NOMO-1 treated with DMSO at 0.1 percent for 48 hours (cell line): ENCODE measurements around the gene SLC30A5.
"Not testable (repeated sequence)": the region's sequence is repeated elsewhere in the genome, so short reads cannot be mapped to it uniquely, and the experiment has no call there.

ENCODE experiments used
- DNase-seq: peaks from one replicate; lab custom pipeline; 2025; ENCODE audit not compliant: unreplicated experiment; lab: John Stamatoyannopoulos, UW

Gene SLC30A5

DNA sequence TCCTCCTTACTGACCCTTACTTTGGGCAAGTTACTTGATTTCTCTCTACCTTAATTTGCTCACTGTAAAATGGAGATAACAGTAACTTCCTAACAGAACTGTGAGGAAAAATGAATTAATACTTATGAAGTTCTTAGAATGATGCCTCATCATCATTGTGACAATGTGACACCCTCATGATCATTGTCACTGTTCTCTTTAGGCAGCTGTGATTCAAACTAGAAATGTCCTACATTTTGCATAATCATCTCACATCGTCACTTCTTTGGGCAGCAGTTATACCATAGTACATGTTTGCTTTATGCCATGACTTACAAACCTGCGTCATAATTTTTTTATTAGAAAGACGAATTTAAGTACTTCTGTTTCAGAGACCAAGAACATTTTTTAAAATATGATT, 9.7 kb downstream of the SLC30A5 start:
- DNase-seq: no peak

- peak; percentile 96 for DNase-seq
These were observed 12.4 kb downstream of the SLC30A5 start for GRCh38 chr5:69105996-69106906.

DNA sequence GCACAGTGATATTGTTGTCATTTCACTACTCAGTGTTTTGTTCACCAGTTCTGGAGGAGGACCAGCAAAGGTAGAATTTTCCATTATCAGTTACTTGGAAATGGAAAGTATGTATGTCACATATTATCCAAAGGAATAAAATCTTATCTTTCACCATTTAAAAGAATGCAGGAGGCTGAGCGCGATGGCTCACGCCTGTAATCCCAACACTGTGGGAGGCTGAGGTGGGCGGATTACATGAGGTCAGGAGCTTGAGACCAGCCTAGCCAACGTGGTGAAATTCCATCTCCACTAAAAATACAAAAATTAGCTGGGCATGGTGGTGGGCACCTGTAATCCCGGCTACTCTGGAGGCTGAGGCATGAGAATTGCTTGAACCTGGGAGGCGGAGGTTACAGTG, 14.6 kb downstream of the SLC30A5 start:
- DNase-seq: not testable (repeated sequence)

GRCh38 chr5:69113851-69114250, 20.0 kb downstream of the SLC30A5 start:
- no peak for DNase-seq

DNA sequence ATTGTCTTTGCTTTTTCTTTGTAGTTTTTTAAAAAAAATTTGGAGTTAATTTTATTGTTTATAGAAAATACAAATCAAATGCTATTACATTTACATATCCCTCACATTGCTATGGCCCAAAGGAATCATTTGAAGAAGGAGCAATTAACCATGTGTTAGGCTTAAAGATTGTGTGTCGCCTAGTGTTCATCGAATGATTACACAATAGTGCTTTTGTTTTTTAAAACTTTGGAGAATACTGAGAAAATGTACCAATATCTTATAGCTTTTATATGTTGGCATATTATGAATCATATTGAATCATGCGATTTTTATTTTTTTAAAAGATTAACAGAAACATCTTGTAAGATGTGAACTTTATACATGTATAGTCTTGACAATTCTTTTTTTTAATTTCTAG, 21.7 kb downstream of the SLC30A5 start:
- no peak for DNase-seq

GRCh38 chr5:69129413-69129812, 35.6 kb downstream of the SLC30A5 start:
- no peak for DNase-seq

- DNase-seq: no peak
These were observed 36.4 kb downstream of the SLC30A5 start for GRCh38 chr5:69130241-69130640.

- DNase-seq: no peak
These were observed 37.5 kb downstream of the SLC30A5 start for GRCh38 chr5:69131304-69131703.

DNA sequence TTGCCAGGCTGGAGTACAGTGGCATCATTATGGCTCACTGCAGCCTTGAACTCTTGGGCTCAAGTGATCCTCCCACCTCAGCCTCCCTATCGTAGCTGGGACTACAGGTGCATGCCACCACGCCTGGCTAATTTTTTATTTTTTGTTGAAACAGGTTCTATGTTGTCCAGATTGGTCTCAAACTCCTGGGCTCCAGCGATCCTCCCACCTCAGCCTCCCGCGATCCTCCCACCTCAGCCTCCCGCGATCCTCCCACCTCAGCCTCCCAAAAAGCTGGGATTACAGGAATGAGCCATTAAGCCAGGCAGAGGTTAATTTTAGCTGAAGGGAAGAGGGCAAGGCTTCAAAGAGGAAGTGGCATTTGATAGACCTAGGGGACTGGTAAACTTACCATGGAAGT, 40.3 kb downstream of the SLC30A5 start:
- DNase-seq: peak; percentile 2

GRCh38 chr5:69136293-69136692, 42.5 kb downstream of the SLC30A5 start:
- peak; percentile 83 for DNase-seq

GRCh38 chr5:69137208-69137607, 43.4 kb downstream of the SLC30A5 start:
- DNase-seq: not testable (repeated sequence)

- no peak for DNase-seq
These were observed 44.0 kb downstream of the SLC30A5 start for GRCh38 chr5:69137807-69138206.

- DNase-seq: no peak
These were observed 45.0 kb downstream of the SLC30A5 start for GRCh38 chr5:69138766-69139165.

DNA sequence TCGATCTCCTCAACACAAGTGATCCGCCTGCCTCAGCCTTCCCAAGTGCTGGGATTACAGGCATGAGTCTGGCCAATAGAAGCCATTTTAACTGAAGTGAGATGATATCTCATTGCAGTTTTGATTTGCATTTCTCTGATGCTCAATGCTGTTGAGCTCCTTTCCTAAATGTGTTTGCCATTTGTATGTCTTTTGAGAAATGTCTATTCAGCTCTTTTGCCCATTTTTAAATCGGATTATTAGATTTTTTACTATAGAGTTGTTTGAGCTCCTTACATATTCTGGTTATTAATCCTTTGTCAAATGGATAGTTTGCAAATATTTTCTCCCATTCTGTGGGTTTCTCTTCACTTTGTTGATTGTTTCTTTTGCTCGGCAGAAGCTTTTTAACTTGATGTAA, 46.4 kb downstream of the SLC30A5 start:
- DNase-seq: not testable (repeated sequence)

GRCh38 chr5:69140827-69141226, 47.0 kb downstream of the SLC30A5 start:
- no peak for DNase-seq

DNA sequence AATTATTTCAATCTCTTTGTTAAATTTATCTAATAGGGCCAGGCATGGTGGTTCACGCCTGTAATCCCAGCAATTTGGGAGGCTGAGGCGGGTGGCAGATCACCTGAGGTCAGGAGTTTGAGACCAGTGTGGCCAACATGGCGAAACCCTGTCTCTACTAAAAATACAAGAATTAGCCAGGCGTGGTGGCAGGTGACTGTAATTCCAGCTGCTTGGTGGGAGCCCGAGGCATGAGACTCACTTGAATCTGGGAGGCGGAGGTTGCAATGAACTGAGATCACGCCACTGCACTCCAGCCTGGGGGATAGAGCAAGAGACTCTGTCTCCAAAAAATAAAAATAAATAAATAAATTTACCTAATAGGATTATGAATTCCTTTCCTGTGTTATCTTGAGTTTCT, 54.8 kb downstream of the SLC30A5 start:
- DNase-seq: not testable (repeated sequence)

- no peak for DNase-seq
These were observed 55.3 kb downstream of the SLC30A5 start for GRCh38 chr5:69148981-69149675.

DNA sequence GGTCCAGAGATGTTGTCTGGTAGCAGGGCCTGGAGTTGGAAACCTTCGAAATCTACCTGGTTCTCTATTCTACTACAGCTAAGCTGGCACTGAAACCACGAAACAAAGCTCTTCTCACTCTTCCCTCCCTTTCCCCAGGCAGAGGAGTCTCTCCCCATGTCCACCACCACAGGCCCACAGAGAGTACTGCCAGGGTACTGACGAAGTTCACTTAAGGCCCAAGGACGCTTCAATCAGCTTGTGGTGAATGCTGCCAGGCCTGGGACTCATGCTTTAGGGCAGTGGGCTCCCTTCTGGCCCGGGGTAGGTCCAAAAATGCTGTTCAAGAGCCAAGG, 55.8 kb downstream of the SLC30A5 start:
- no peak for DNase-seq

- peak; percentile 91 for DNase-seq
These were observed 58.9 kb downstream of the SLC30A5 start for GRCh38 chr5:69152731-69153130.

GRCh38 chr5:69156456-69156855, 62.6 kb downstream of the SLC30A5 start:
- no peak for DNase-seq

DNA sequence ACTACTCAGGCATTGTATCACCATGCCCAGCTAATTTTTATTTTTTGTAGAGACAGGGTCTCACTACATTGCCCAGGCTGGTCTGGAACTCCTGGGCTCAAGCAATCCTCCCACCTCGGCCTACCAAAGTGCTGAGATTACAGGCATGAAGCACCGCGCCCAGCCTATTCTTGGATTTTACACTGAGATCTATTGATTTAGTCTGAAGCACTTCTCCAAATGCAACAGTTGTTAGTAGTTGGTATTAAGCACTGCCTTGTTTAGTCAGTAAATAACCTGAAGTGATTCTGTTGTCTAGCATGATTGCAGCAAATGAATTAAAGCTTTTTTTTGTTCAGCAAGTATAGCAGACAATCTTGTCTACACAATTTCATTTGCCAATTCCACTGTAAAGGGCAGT, 64.2 kb downstream of the SLC30A5 start:
- no peak for DNase-seq

- no peak for DNase-seq
These were observed 66.8 kb downstream of the SLC30A5 start for GRCh38 chr5:69160651-69161050.
